B cell (primary cell): ENCODE measurements around the gene IGFBP7. TPM values are rescaled to one million over a fixed set of nuclear protein-coding genes. Genes with fewer than 3 reads are reported as not detected.

Source experiments
- ATAC-seq: fragments of 200-7000 bp; cut with Tn5 transposase; one replicate; pipeline ENCODE4 v1.10.0; 2021; ENCODE audit warnings: low read depth, mild to moderate bottlenecking, moderate number of reproducible peaks, moderate library complexity
- CTCF ChIA-PET: fragments of 350-600 bp; sonication (Branson Sonifier 250); formaldehyde crosslinking; loops from one replicate; lab custom pipeline; 2021; ENCODE audit warnings: antibody characterized with exemption, inconsistent platforms; lab: Charles Lee
- POLR2A ChIA-PET: fragments of 350-600 bp; sonication (Branson Sonifier 250); formaldehyde crosslinking; loops from one replicate; lab custom pipeline; 2021; ENCODE audit warnings: antibody characterized with exemption; lab: Charles Lee
- DNase-seq: peaks from one replicate; pipeline ENCODE4 v3.0.0; 2013
- H2AFZ ChIP-seq: 2 replicates; pipeline ENCODE4 v1.6.1; 2012; ENCODE audit warnings: mild to moderate bottlenecking, low read depth, low read length; ENCODE audit not compliant: insufficient read depth, poor library complexity, severe bottlenecking
- H3K27ac ChIP-seq, 2 donors: 1 replicate in 1 of 2; 2 replicates in 1 of 2; pipeline ENCODE4 v1.5.1; 2012 to 2013; ENCODE audit warnings: low read length in 2 of 2, mild to moderate bottlenecking in 2 of 2, moderate library complexity in 1 of 2
- H3K27me3 ChIP-seq, 4 experiments: fragments of 200-600 bp in 1 of 4; sonication (generic) in 1 of 4; replicated peaks in 1 of 4; 1 replicate in 2 of 4; 2 replicates in 2 of 4; pipeline versions ENCODE4 v1.6.1 to v1.7.0; 2013 to 2016; ENCODE audit warnings: low read length in 3 of 4, mild to moderate bottlenecking in 2 of 4, mixed read lengths in 1 of 4, moderate library complexity in 1 of 4; ENCODE audit not compliant: insufficient read depth in 4 of 4, control insufficient read depth in 3 of 4; ENCODE audit errors: control extremely low read depth in 1 of 4
- H3K36me3 ChIP-seq, 2 experiments: replicated peaks in 1 of 2; 1 replicate in 1 of 2; 2 replicates in 1 of 2; pipeline versions ENCODE4 v1.6.1 to v1.7.1; 2013; ENCODE audit warnings: low read length in 1 of 2; ENCODE audit not compliant: insufficient read depth in 2 of 2, control insufficient read depth in 1 of 2; ENCODE audit errors: control extremely low read depth in 1 of 2, extremely low read depth in 1 of 2
- H3K4me1 ChIP-seq, 2 donors: fragments of 200-600 bp in 1 of 2; sonication (generic) in 1 of 2; 1 replicate in 1 of 2; 2 replicates in 1 of 2; pipeline versions ENCODE4 v1.5.1 to v1.6.1; 2013 to 2017; ENCODE audit warnings: low read length in 2 of 2; ENCODE audit not compliant: control insufficient read depth in 2 of 2, insufficient read depth in 2 of 2
- H3K4me2 ChIP-seq: replicated peaks from 2 replicates; pipeline ENCODE3; 2012; ENCODE audit warnings: mild to moderate bottlenecking, low read depth, low read length; ENCODE audit not compliant: poor library complexity, severe bottlenecking
- H3K4me3 ChIP-seq, 5 experiments: fragments of 200-600 bp in 1 of 5; sonication (generic) in 1 of 5; 1 replicate in 3 of 5; 2 replicates in 2 of 5; pipeline versions ENCODE4 v1.5.1 to v1.7.0; 2011 to 2016; ENCODE audit warnings: low read length in 4 of 5, mild to moderate bottlenecking in 4 of 5, low read depth in 2 of 5, control low read depth in 1 of 5, moderate library complexity in 1 of 5; ENCODE audit not compliant: insufficient read depth in 1 of 5; ENCODE audit errors: control extremely low read depth in 1 of 5, extremely low read depth in 1 of 5
- H3K79me2 ChIP-seq: fragments of 200-600 bp; sonication (generic); one replicate; pipeline ENCODE4 v1.6.0; 2016; ENCODE audit warnings: low read length; ENCODE audit not compliant: control insufficient read depth, insufficient read depth
- H3K9ac ChIP-seq: fragments of 200-600 bp; sonication (generic); 2 replicates; pipeline ENCODE4 v1.6.1; 2017; ENCODE audit warnings: mild to moderate bottlenecking, low read length, moderate library complexity
- H3K9me3 ChIP-seq, 3 donors: one replicate each; pipeline versions ENCODE4 v1.6.1 to v1.7.1; 2013; ENCODE audit warnings: low read length in 2 of 3; ENCODE audit not compliant: control insufficient read depth in 2 of 3, insufficient read depth in 1 of 3; ENCODE audit errors: control extremely low read depth in 1 of 3
- H4K20me1 ChIP-seq: 2 replicates; pipeline ENCODE4 v1.6.0; 2012; ENCODE audit warnings: mild to moderate bottlenecking, low read length; ENCODE audit not compliant: insufficient read depth, control insufficient read depth, poor library complexity, severe bottlenecking
- H3K27ac Mint-ChIP-seq: one replicate; pipeline ENCODE4 v1.8.0; 2021; ENCODE audit warnings: mixed read lengths
- H3K27me3 Mint-ChIP-seq: one replicate; pipeline ENCODE4 v1.8.0; 2021; ENCODE audit warnings: mixed read lengths
- H3K4me1 Mint-ChIP-seq: one replicate; pipeline ENCODE4 v1.8.0; 2021; ENCODE audit warnings: mixed read lengths
- H3K4me3 Mint-ChIP-seq: one replicate; pipeline ENCODE4 v1.8.0; 2021; ENCODE audit warnings: mixed read lengths
- H3K9me3 Mint-ChIP-seq: one replicate; pipeline ENCODE4 v1.8.0; 2022; ENCODE audit warnings: mixed read lengths; ENCODE audit not compliant: insufficient read depth
- CTCF ChIP-seq: fragments of 200-600 bp; IDR thresholded peaks from one replicate; pipeline ENCODE4 v1.8.0; 2022; ENCODE audit warnings: antibody characterized with exemption, mild to moderate bottlenecking
- EZH2 ChIP-seq: IDR thresholded peaks from 2 replicates; pipeline ENCODE4 v1.6.1; 2012; ENCODE audit warnings: borderline replicate concordance, low read depth, mild to moderate bottlenecking, moderate library complexity, low read length; ENCODE audit not compliant: insufficient read depth, poor library complexity, severe bottlenecking
- WGBS: methylation state at CpG from one replicate; pipeline ENCODE4 v1.1.5; 2013; ENCODE audit warnings: missing lambda C conversion rate; ENCODE audit not compliant: insufficient coverage; 5-methylcytosine and 5-hydroxymethylcytosine counted together
- intact Hi-C: fragments of 100-400 bp; cut with micrococcal nuclease; formaldehyde crosslinking; loops from one replicate; pipeline ENCODE4 v1.10.0; 2022
- polyA plus RNA-seq: library from polyadenylated mRNA; depleted of rRNA; stranded (reverse); fragments of >200 nt; gene quantifications from 2 replicates; pipeline ENCODE4 v1.2.3, GENCODE V29; 2012
- total RNA-seq, 2 donors: library from RNA; stranded (reverse); fragments of 120-200 nt in 1 of 2; gene quantifications; 1 replicate in 1 of 2; 2 replicates in 1 of 2; pipeline versions ENCODE4 v1.2.3 to v1.2.4, GENCODE V29; 2013 to 2022

The IGFBP7 gene
- total and polyA plus RNA-seq, 2 donors (not counting 1 experiment from before 2014, with no cell fraction given): 0.37 TPM; not detected in 1

- Histone ChIP-seq H3K9ac (no peak overlapping the region), H3K4me1 (no peaks in the 10 kb centered on the region), H3K36me3 (no peaks in the 10 kb centered on the region), H3K79me2 (no peaks in the 10 kb centered on the region), H3K9me3 (no peaks in the 10 kb centered on the region), H2AFZ (no peak overlapping the region), H3K27me3 (no peaks in the 10 kb centered on the region), H3K27ac (no peak overlapping the region), H3K4me3 (no peak overlapping the region), H3K4me2 (no peak overlapping the region), H4K20me1 (no peaks in the 10 kb centered on the region)
- TF ChIP-seq CTCF (no peak), EZH2 (no peak)
- no CpG with 5 or more reads among the region's 2 CpGs for WGBS
- H3K4me3 Mint-ChIP-seq: no peak overlapping the region
- no peak overlapping the region for H3K27ac Mint-ChIP-seq
- intact Hi-C loops: no loop called here
- ATAC-seq (no peak), DNase-seq (no peak)
- no peaks in the 10 kb centered on the region for H3K4me1 Mint-ChIP-seq
- no peaks in the 10 kb centered on the region for H3K9me3 Mint-ChIP-seq
- H3K27me3 Mint-ChIP-seq: no peaks in the 10 kb centered on the region
- ChIA-PET CTCF (no interaction called here), POLR2A (no interaction called here)
Measured at GRCh38 chr4:57144466-57144865, 34.3 kb upstream of the IGFBP7 start.

GRCh38 chr4:57139783-57140182 is 29.6 kb upstream of the IGFBP7 start:
- Histone ChIP-seq H3K79me2 (no peaks in the 10 kb centered on the region), H2AFZ (no peak overlapping the region), H3K27ac (no peak overlapping the region), H3K9me3 (peaks cover 0 to 3% (median 0%) of the 10 kb centered on the region in 3 donors), H3K27me3 (no peaks in the 10 kb centered on the region), H3K4me2 (no peak overlapping the region), H3K4me3 (no peak overlapping the region), H4K20me1 (no peaks in the 10 kb centered on the region), H3K9ac (no peak overlapping the region), H3K4me1 (no peaks in the 10 kb centered on the region), H3K36me3 (no peaks in the 10 kb centered on the region)
- no peak overlapping the region for H3K4me3 Mint-ChIP-seq
- no peaks in the 10 kb centered on the region for H3K4me1 Mint-ChIP-seq
- TF ChIP-seq CTCF (no peak), EZH2 (no peak)
- no peaks in the 10 kb centered on the region for H3K9me3 Mint-ChIP-seq
- ChIA-PET CTCF (interaction anchor here (1.4 kb wide), 1 partner anchor 24 kb away, joined by 4 read pairs; no protein-coding TSS in a partner anchor), POLR2A (no interaction called here)
- no peaks in the 10 kb centered on the region for H3K27me3 Mint-ChIP-seq
- intact Hi-C loops: no loop called here
- DNase-seq (no peak), ATAC-seq (no peak)
- H3K27ac Mint-ChIP-seq: no peak overlapping the region
